ENCODE measurements around the gene ACTN3. TPM values are rescaled to one million over a fixed set of nuclear protein-coding genes. Genes with fewer than 3 reads are reported as not detected.

ACTN3 gene
- total RNA-seq, 1 experiment from 2014 or later = not detected

- CTCF ChIA-PET = interaction anchor here (1.6 kb wide), 1 partner anchor 112 kb away, joined by 4 read pairs; no protein-coding TSS in a partner anchor
- DNase-seq (ENCODE audit: unreplicated experiment) = no peak
- Mint-ChIP-seq H3K36me3 (ENCODE audit: insufficient read depth, unreplicated experiment) (no peaks in the 10 kb centered on the region), H3K27me3 (ENCODE audit: insufficient read depth, unreplicated experiment) (no peaks in the 10 kb centered on the region), H3K9me3 (ENCODE audit: unreplicated experiment) (no peaks in the 10 kb centered on the region), H3K27ac (ENCODE audit: low read depth, unreplicated experiment) (no peak overlapping the region), H3K4me3 (ENCODE audit: unreplicated experiment) (no peak overlapping the region), H3K4me1 (ENCODE audit: insufficient read depth, unreplicated experiment) (peaks cover 7% of the 10 kb centered on the region)
- no TSS peak for BruUV-seq (replicated peaks)
- TF ChIP-seq, protein P1, sequence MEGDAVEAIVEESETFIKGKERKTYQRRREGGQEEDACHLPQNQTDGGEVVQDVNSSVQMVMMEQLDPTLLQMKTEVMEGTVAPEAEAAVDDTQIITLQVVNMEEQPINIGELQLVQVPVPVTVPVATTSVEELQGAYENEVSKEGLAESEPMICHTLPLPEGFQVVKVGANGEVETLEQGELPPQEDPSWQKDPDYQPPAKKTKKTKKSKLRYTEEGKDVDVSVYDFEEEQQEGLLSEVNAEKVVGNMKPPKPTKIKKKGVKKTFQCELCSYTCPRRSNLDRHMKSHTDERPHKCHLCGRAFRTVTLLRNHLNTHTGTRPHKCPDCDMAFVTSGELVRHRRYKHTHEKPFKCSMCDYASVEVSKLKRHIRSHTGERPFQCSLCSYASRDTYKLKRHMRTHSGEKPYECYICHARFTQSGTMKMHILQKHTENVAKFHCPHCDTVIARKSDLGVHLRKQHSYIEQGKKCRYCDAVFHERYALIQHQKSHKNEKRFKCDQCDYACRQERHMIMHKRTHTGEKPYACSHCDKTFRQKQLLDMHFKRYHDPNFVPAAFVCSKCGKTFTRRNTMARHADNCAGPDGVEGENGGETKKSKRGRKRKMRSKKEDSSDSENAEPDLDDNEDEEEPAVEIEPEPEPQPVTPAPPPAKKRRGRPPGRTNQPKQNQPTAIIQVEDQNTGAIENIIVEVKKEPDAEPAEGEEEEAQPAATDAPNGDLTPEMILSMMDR (IDR thresholded peaks at IDR 0.05; ENCODE audit: unreplicated experiment) = no peak
- POLR2A ChIA-PET = interaction anchor here (1.4 kb wide), 1 partner anchor 72 kb away, joined by 5 read pairs; the partner anchor contains the start of gene RBM4
- intact Hi-C loops (cut with micrococcal nuclease) = no loop called here
Measured at GRCh38 chr11:66566221-66566620, 19.5 kb downstream of the ACTN3 start.

GRCh38 chr11:66567787-66568123, 21.1 kb downstream of the ACTN3 start:
- BruUV-seq (replicated peaks) = no TSS peak
- H3K4me3 Mint-ChIP-seq (ENCODE audit: unreplicated experiment) = peak overlapping the region; percentile 71
- no peaks in the 10 kb centered on the region for H3K9me3 Mint-ChIP-seq (ENCODE audit: unreplicated experiment)
- no peak for DNase-seq (ENCODE audit: unreplicated experiment)
- H3K27ac Mint-ChIP-seq (ENCODE audit: low read depth, unreplicated experiment) = no peak overlapping the region
- peaks cover 7% of the 10 kb centered on the region for H3K4me1 Mint-ChIP-seq (ENCODE audit: insufficient read depth, unreplicated experiment)
- ChIA-PET CTCF (interaction anchor here (0.6 to 1.6 kb wide), 2 partner anchors 111 to 277 kb away, joined by 3 to 4 read pairs; no protein-coding TSS in a partner anchor), POLR2A (interaction anchor here (0.7 to 3.6 kb wide), 12 partner anchors 11 to 110 kb away, joined by 3 to 26 read pairs (median 10); partner anchors contain the start of genes ACTN3, CCDC87, CCS and DPP3)
- intact Hi-C loops (cut with micrococcal nuclease) = no loop called here
- H3K36me3 Mint-ChIP-seq (ENCODE audit: insufficient read depth, unreplicated experiment) = no peaks in the 10 kb centered on the region
- H3K27me3 Mint-ChIP-seq (ENCODE audit: insufficient read depth, unreplicated experiment) = no peaks in the 10 kb centered on the region
- TF ChIP-seq, protein P1 (IDR thresholded peaks at IDR 0.05; ENCODE audit: unreplicated experiment) = no peak

GRCh38 chr11:66568124-66568916, 21.6 kb downstream of the ACTN3 start, which contains the start of gene CTSF:
Gene CTSF (minus strand): TSS chr11:66568606. CDS start chr11:66568486, 120 bp downstream.
- no peaks in the 10 kb centered on the region for H3K36me3 Mint-ChIP-seq (ENCODE audit: insufficient read depth, unreplicated experiment)
- ChIA-PET CTCF (interaction anchor here (0.6 to 1.7 kb wide), 6 partner anchors 24 to 276 kb away, joined by 3 to 5 read pairs (median 3); no protein-coding TSS in a partner anchor), POLR2A (interaction anchor here (0.6 to 3.6 kb wide), 18 partner anchors 10 to 110 kb away, joined by 3 to 26 read pairs (median 5); partner anchors contain the start of genes ACTN3, CCDC87, CCS and DPP3)

More at GRCh38 chr11:66568124-66568916, 21.6 kb downstream of the ACTN3 start, which contains the start of gene CTSF:
- intact Hi-C loops (cut with micrococcal nuclease) = no loop called here
- Mint-ChIP-seq H3K27me3 (ENCODE audit: insufficient read depth, unreplicated experiment) (peaks cover under 1% of the 10 kb centered on the region), H3K27ac (ENCODE audit: low read depth, unreplicated experiment) (peak within 1 kb of the TSS; percentile 77), H3K4me3 (ENCODE audit: unreplicated experiment) (peak within 1 kb of the TSS; percentile 71), H3K9me3 (ENCODE audit: unreplicated experiment) (no peaks in the 10 kb centered on the region), H3K4me1 (ENCODE audit: insufficient read depth, unreplicated experiment) (peaks cover 7% of the 10 kb centered on the region)
- no TSS peak for BruUV-seq (replicated peaks)
- TF ChIP-seq, protein P1 (IDR thresholded peaks at IDR 0.05; ENCODE audit: unreplicated experiment) = no peak
- peak; percentile 82 for DNase-seq (ENCODE audit: unreplicated experiment)
